SK-N-SH treated with all-trans-retinoic acid at 6 μM for 48 hours (cell line): Measurements from ENCODE around the gene RPS6KA1.

ENCODE experiments used
- ARNTL ChIP-seq: fragments of 450-650 bp; formaldehyde crosslinking; IDR thresholded peaks from 2 replicates; pipeline ENCODE4 v1.5.0; 2020; ENCODE audit warnings: low read depth, mild to moderate bottlenecking, moderate library complexity, borderline replicate concordance
- CREB5 ChIP-seq: fragments of 250-450 bp; sonication (Bioruptor Pico); IDR thresholded peaks from 2 replicates; pipeline ENCODE4 v1.5.1; 2020; ENCODE audit warnings: low read depth, mild to moderate bottlenecking, moderate library complexity
- CSRNP3 ChIP-seq: fragments of 250-450 bp; sonication (Bioruptor Pico); IDR thresholded peaks from 2 replicates; pipeline ENCODE4 v1.5.1; 2021; ENCODE audit warnings: mild to moderate bottlenecking, moderate library complexity
- ISL1 ChIP-seq: fragments of 250-450 bp; sonication (Bioruptor Pico); IDR thresholded peaks from 2 replicates; pipeline ENCODE4 v2.1.2; 2022; ENCODE audit warnings: mild to moderate bottlenecking, moderate library complexity
- OSR1 ChIP-seq: fragments of 250-450 bp; sonication (Bioruptor Pico); IDR thresholded peaks from 2 replicates; pipeline ENCODE4 v1.8.0; 2022; ENCODE audit warnings: moderate library complexity, mild to moderate bottlenecking, inconsistent platforms
- PATZ1 ChIP-seq: fragments of 250-450 bp; sonication (Bioruptor Pico); IDR thresholded peaks from 2 replicates; pipeline ENCODE4 v1.8.0; 2020; ENCODE audit warnings: mild to moderate bottlenecking, moderate library complexity, borderline replicate concordance
- SNAI2 ChIP-seq: fragments of 250-450 bp; sonication (Bioruptor Pico); IDR thresholded peaks from 2 replicates; pipeline ENCODE4 v1.5.0; 2020; ENCODE audit warnings: mild to moderate bottlenecking, moderate library complexity
- TSHZ2 ChIP-seq: fragments of 250-450 bp; sonication (Bioruptor Pico); IDR thresholded peaks from 2 replicates; pipeline ENCODE4 v1.5.0; 2020; ENCODE audit warnings: mild to moderate bottlenecking, moderate library complexity
- ZFP3 ChIP-seq: fragments of 250-450 bp; sonication (Bioruptor Pico); IDR thresholded peaks from 2 replicates; pipeline ENCODE4 v1.5.0; 2020; ENCODE audit warnings: mild to moderate bottlenecking, moderate library complexity
- ZFP30 ChIP-seq: fragments of 450-650 bp; formaldehyde crosslinking; IDR thresholded peaks from 2 replicates; pipeline ENCODE4 v1.5.0; 2022; ENCODE audit warnings: mild to moderate bottlenecking, moderate library complexity
- ZNF70 ChIP-seq: fragments of 450-650 bp; formaldehyde crosslinking; IDR thresholded peaks from 2 replicates; pipeline ENCODE4 v1.5.0; 2020; ENCODE audit warnings: mild to moderate bottlenecking, moderate library complexity
- ZNF8 ChIP-seq: fragments of 450-650 bp; formaldehyde crosslinking; IDR thresholded peaks from 2 replicates; pipeline ENCODE4 v1.5.0; 2020; ENCODE audit warnings: mild to moderate bottlenecking, moderate library complexity

- TF ChIP-seq ZFP3 (CRISPR knock-in tag) (no peak), ZFP30 (CRISPR knock-in tag) (no peak), SNAI2 (CRISPR knock-in tag) (no peak), ZNF8 (CRISPR knock-in tag) (no peak), ISL1 (CRISPR knock-in tag) (no peak), CSRNP3 (CRISPR knock-in tag) (no peak), PATZ1 (CRISPR knock-in tag) (no peak), ARNTL (CRISPR knock-in tag) (no peak), TSHZ2 (CRISPR knock-in tag) (no peak), OSR1 (CRISPR knock-in tag) (no peak), CREB5 (CRISPR knock-in tag) (no peak), ZNF70 (CRISPR knock-in tag) (no peak)
Measured at GRCh38 chr1:26490155-26490554, 39.4 kb upstream of the RPS6KA1 start.
